ENCODE data around the gene SDK2. TPM values are rescaled to one million over a fixed set of nuclear protein-coding genes. Genes with fewer than 3 reads are reported as not detected.

Gene SDK2
- total and polyA plus RNA-seq, 2 experiments from 2014 or later = 0.59 to 1.2 TPM

- Histone ChIP-seq H3K4me2 (no peak overlapping the region), H3K4me1 (ENCODE audit: insufficient read depth) (peaks cover 22% of the 10 kb centered on the region), H3K4me3 (no peak overlapping the region), H2AFZ (no peak overlapping the region), H3K9me3 (ENCODE audit: low read depth) (no peaks in the 10 kb centered on the region), H3K27me3 (no peaks in the 10 kb centered on the region), H3K79me2 (no peaks in the 10 kb centered on the region), H3K27ac (no peak overlapping the region), H4K20me1 (ENCODE audit: insufficient read depth, poor library complexity, severe bottlenecking) (no peaks in the 10 kb centered on the region), H3K9me2 (replicated peaks; ENCODE audit: insufficient read depth) (no peaks in the 10 kb centered on the region), H3K36me3 (replicated peaks; ENCODE audit: insufficient read depth, low read depth) (no peaks in the 10 kb centered on the region)
- DNase-seq (ENCODE audit: low spot score) = no peak
- 77% methylated on average over 9 of the region's 9 CpGs for WGBS (ENCODE audit: low lambda C conversion rate, missing lambda C conversion rate)
- TF ChIP-seq EZH2 (IDR thresholded peaks at IDR 0.05; ENCODE audit: borderline replicate concordance) (no peak), CTCF (IDR thresholded peaks at IDR 0.05; ENCODE audit: poor library complexity) (no peak), EZH2phosphoT487 (IDR thresholded peaks at IDR 0.05; ENCODE audit: low read depth, severe bottlenecking, unreplicated experiment) (no peak)
Measured at GRCh38 chr17:73357318-73357717, 286.9 kb downstream of the SDK2 start.

GRCh38 chr17:73356561-73357170 is 287.6 kb downstream of the SDK2 start:
- H3K27me3 ChIP-seq = no peaks in the 10 kb centered on the region

GRCh38 chr17:73354423-73355284 is 289.6 kb downstream of the SDK2 start:
- Histone ChIP-seq H3K27me3 (no peaks in the 10 kb centered on the region), H2AFZ (no peak overlapping the region), H3K79me2 (no peaks in the 10 kb centered on the region), H3K9me2 (replicated peaks; ENCODE audit: insufficient read depth) (no peaks in the 10 kb centered on the region), H3K27ac (no peak overlapping the region), H3K4me3 (no peak overlapping the region), H3K4me1 (ENCODE audit: insufficient read depth) (peaks cover 16% of the 10 kb centered on the region), H4K20me1 (ENCODE audit: insufficient read depth, poor library complexity, severe bottlenecking) (no peaks in the 10 kb centered on the region), H3K36me3 (replicated peaks; ENCODE audit: insufficient read depth, low read depth) (no peaks in the 10 kb centered on the region), H3K9me3 (ENCODE audit: low read depth) (no peaks in the 10 kb centered on the region), H3K4me2 (no peak overlapping the region)
- TF ChIP-seq CTCF (IDR thresholded peaks at IDR 0.05; ENCODE audit: poor library complexity) (no peak), EZH2phosphoT487 (IDR thresholded peaks at IDR 0.05; ENCODE audit: low read depth, severe bottlenecking, unreplicated experiment) (no peak), EZH2 (IDR thresholded peaks at IDR 0.05; ENCODE audit: borderline replicate concordance) (no peak)
- no peak for DNase-seq (ENCODE audit: low spot score)
- WGBS (ENCODE audit: low lambda C conversion rate, missing lambda C conversion rate) = 95% methylated on average over 21 of the region's 21 CpGs

More at GRCh38 chr17:73356561-73357170, 287.6 kb downstream of the SDK2 start:
- H3K9me2 ChIP-seq (replicated peaks; ENCODE audit: insufficient read depth) = no peaks in the 10 kb centered on the region
- peaks cover 22% of the 10 kb centered on the region for H3K4me1 ChIP-seq (ENCODE audit: insufficient read depth)
- no peaks in the 10 kb centered on the region for H3K79me2 ChIP-seq
- no peak for DNase-seq (ENCODE audit: low spot score)
- no peaks in the 10 kb centered on the region for H4K20me1 ChIP-seq (ENCODE audit: insufficient read depth, poor library complexity, severe bottlenecking)
- no peak overlapping the region for H3K27ac ChIP-seq
- no peak overlapping the region for H3K4me2 ChIP-seq
- H3K9me3 ChIP-seq (ENCODE audit: low read depth) = no peaks in the 10 kb centered on the region
- no peaks in the 10 kb centered on the region for H3K36me3 ChIP-seq (replicated peaks; ENCODE audit: insufficient read depth, low read depth)
- WGBS (ENCODE audit: low lambda C conversion rate, missing lambda C conversion rate) = 90% methylated on average over 8 of the region's 8 CpGs
- no peak overlapping the region for H3K4me3 ChIP-seq
- no peak overlapping the region for H2AFZ ChIP-seq
- no peak for TF ChIP-seq EZH2phosphoT487 (IDR thresholded peaks at IDR 0.05; ENCODE audit: low read depth, severe bottlenecking, unreplicated experiment)
- TF ChIP-seq CTCF (IDR thresholded peaks at IDR 0.05; ENCODE audit: poor library complexity) = no peak
- no peak for TF ChIP-seq EZH2 (IDR thresholded peaks at IDR 0.05; ENCODE audit: borderline replicate concordance)

All from hepatocyte (in vitro differentiated cells).